ENCODE measurements around the gene KIFAP3. TPM values are rescaled to one million over a fixed set of nuclear protein-coding genes. Genes with fewer than 3 reads are reported as not detected.

Gene KIFAP3
- total RNA-seq, 1 donor from 2014 or later = 48.0 TPM

DNA sequence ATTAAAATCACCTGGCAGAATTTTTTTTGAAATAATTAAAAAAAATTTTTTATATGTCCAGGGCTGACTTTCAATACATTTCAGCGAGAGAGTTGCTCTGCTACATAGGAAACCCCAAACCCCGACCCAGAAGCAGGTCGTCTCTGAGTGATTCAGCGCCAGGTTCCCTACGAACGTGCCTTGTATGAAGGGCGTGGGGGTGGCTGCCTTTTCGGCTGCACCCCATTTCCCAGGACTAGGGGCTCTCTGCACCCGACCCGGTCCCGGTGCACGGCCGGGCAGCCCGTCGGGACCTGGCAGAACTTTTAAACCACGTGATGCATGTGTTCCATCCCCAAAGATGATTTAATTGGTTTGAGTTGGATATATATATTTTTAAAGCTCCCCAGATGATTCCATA lies 165.0 kb downstream of the KIFAP3 start:
- H3K4me1 ChIP-seq (ENCODE audit: control insufficient read depth in 3 of 3, insufficient read depth in 3 of 3, low read length in 3 of 3) = no peaks in the 10 kb centered on the region
- H3K9ac ChIP-seq (ENCODE audit: low read depth in 1 of 3, low read length in 3 of 3) = no peak overlapping the region
- H3K9me3 ChIP-seq (ENCODE audit: control insufficient read depth in 3 of 3, low read length in 3 of 3) = no peaks in the 10 kb centered on the region
- H3K36me3 ChIP-seq (ENCODE audit: control insufficient read depth in 3 of 3, insufficient read depth in 3 of 3, low read length in 3 of 3) = no peaks in the 10 kb centered on the region
- no peak overlapping the region for H3K4me3 ChIP-seq (ENCODE audit: low read length in 3 of 3)
- no peak overlapping the region for H3K27ac ChIP-seq (ENCODE audit: low read depth, low read length)
- no peaks in the 10 kb centered on the region for H3K27me3 ChIP-seq (ENCODE audit: control insufficient read depth in 3 of 3, insufficient read depth in 3 of 3, low read length in 3 of 3)

DNA sequence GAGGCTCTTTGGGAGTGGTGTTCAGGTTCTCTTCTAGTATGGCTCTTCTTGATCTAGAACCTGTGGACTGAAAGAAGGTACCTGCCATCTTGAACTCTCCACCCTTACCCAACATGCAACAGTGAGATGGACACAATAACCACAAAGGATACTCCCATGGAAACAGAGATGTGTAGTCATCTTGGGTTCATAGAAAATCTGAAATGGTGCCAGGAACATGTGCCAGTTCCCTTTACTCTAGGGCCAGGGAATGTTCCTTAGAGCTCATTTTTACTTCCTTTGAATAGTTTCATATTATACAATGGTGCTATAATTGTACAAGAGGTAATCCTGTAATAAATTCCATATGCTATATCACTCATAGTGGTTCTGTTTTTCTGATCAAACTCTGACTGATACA lies 167.6 kb downstream of the KIFAP3 start:
- Histone ChIP-seq H3K27me3 (ENCODE audit: control insufficient read depth in 3 of 3, insufficient read depth in 3 of 3, low read length in 3 of 3) (peaks cover 2 to 3% (median 2%) of the 10 kb centered on the region in 3 donors), H3K9ac (ENCODE audit: low read depth in 1 of 3, low read length in 3 of 3) (no peak overlapping the region), H3K36me3 (ENCODE audit: control insufficient read depth in 3 of 3, insufficient read depth in 3 of 3, low read length in 3 of 3) (no peaks in the 10 kb centered on the region), H3K4me1 (ENCODE audit: control insufficient read depth in 3 of 3, insufficient read depth in 3 of 3, low read length in 3 of 3) (no peaks in the 10 kb centered on the region), H3K4me3 (ENCODE audit: low read length in 3 of 3) (no peak overlapping the region), H3K27ac (ENCODE audit: low read depth, low read length) (no peak overlapping the region), H3K9me3 (ENCODE audit: control insufficient read depth in 3 of 3, low read length in 3 of 3) (no peaks in the 10 kb centered on the region)

DNA sequence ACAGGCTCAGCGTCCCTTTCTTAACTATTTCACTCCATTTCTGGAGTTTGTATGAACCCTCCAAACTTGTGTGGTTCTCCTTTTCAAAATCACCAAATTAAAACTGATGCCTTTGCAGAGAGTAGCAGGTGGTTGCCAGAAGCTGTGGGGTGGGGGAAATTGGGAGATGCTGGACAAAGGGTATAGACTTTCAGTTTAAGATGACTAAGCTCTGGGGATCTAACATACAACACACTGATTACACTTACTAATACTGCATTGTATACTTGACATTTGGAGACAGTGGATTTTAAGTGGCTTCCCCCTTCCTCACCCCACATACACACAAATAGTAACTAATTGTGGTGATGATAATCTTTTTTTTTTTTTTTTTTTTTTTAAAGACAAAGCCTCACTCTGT lies 169.7 kb downstream of the KIFAP3 start:
- Histone ChIP-seq H3K9me3 (ENCODE audit: control insufficient read depth in 3 of 3, low read length in 3 of 3) (no peaks in the 10 kb centered on the region), H3K27me3 (ENCODE audit: control insufficient read depth in 3 of 3, insufficient read depth in 3 of 3, low read length in 3 of 3) (peaks cover 2 to 12% (median 3%) of the 10 kb centered on the region in 3 donors), H3K4me3 (ENCODE audit: low read length in 3 of 3) (no peak overlapping the region), H3K4me1 (ENCODE audit: control insufficient read depth in 3 of 3, insufficient read depth in 3 of 3, low read length in 3 of 3) (no peaks in the 10 kb centered on the region), H3K36me3 (ENCODE audit: control insufficient read depth in 3 of 3, insufficient read depth in 3 of 3, low read length in 3 of 3) (no peaks in the 10 kb centered on the region), H3K9ac (ENCODE audit: low read depth in 1 of 3, low read length in 3 of 3) (no peak overlapping the region), H3K27ac (ENCODE audit: low read depth, low read length) (no peak overlapping the region)

DNA sequence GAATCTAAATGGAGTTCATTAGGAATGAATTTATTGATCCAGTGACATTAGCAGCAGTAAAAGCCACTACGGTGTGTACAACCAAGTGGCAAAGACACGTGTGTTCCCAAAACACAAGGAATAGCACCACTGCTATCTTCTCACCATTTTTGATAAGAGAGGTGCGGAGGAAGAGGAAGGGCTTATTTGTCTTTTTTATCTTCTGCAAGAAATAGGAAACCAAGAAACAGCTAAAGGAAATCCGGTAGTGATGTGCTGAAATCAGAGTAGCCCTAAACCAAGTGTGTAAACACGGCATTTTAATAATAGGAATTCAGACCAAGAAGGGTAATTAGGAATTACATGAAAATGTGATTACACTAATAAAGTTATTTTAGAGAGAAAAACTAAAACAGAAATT lies 171.7 kb downstream of the KIFAP3 start:
- Histone ChIP-seq H3K4me3 (ENCODE audit: low read length in 3 of 3) (no peak overlapping the region), H3K9ac (ENCODE audit: low read depth in 1 of 3, low read length in 3 of 3) (no peak overlapping the region), H3K4me1 (ENCODE audit: control insufficient read depth in 3 of 3, insufficient read depth in 3 of 3, low read length in 3 of 3) (no peaks in the 10 kb centered on the region), H3K27me3 (ENCODE audit: control insufficient read depth in 3 of 3, insufficient read depth in 3 of 3, low read length in 3 of 3) (peaks cover 2 to 20% (median 3%) of the 10 kb centered on the region in 3 donors), H3K27ac (ENCODE audit: low read depth, low read length) (no peak overlapping the region), H3K36me3 (ENCODE audit: control insufficient read depth in 3 of 3, insufficient read depth in 3 of 3, low read length in 3 of 3) (no peaks in the 10 kb centered on the region), H3K9me3 (ENCODE audit: control insufficient read depth in 3 of 3, low read length in 3 of 3) (no peaks in the 10 kb centered on the region)

DNA sequence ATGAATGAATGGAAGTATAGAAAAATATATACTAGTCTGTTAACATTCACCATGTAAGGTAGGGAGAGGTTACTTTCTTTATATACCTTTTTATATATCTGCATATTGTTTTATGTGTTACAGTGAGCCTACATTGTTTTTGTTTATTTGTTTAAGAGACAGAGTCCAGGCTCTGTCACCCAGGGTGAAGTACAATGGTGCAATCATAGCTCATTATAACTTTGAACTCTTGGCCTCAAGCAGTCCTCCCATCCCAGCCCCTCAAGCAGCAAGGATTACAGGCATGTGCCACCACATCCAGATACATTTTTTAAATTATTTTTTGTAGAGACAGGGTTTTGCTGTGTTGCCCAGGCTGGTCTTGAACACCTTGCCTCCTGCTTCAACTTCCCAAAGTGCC lies 173.4 kb downstream of the KIFAP3 start:
- Histone ChIP-seq H3K27ac (ENCODE audit: low read depth, low read length) (no peak overlapping the region), H3K4me1 (ENCODE audit: control insufficient read depth in 3 of 3, insufficient read depth in 3 of 3, low read length in 3 of 3) (no peaks in the 10 kb centered on the region), H3K9me3 (ENCODE audit: control insufficient read depth in 3 of 3, low read length in 3 of 3) (no peaks in the 10 kb centered on the region), H3K36me3 (ENCODE audit: control insufficient read depth in 3 of 3, insufficient read depth in 3 of 3, low read length in 3 of 3) (no peaks in the 10 kb centered on the region), H3K27me3 (ENCODE audit: control insufficient read depth in 3 of 3, insufficient read depth in 3 of 3, low read length in 3 of 3) (peaks cover 4 to 31% (median 11%) of the 10 kb centered on the region in 3 donors), H3K4me3 (ENCODE audit: low read length in 3 of 3) (no peak overlapping the region), H3K9ac (ENCODE audit: low read depth in 1 of 3, low read length in 3 of 3) (no peak overlapping the region)

DNA sequence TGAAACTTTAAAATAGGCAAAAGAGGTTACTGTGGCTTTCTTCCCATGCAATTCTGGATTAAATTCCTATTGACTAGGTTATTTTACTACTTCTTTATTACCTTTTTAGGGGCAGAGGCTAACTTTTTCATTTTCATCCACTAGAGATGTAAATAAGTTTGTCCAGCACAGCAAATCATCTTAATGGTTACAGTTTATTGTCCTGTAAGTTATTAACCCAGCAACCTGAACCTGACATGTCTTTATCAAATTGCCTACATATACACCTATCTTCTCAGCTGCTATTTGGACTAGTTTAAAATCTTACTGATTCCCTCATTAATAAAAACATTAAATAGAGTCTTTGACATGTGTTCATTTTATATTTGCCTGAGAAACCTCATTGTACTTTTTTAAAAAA lies 173.9 kb downstream of the KIFAP3 start:
- H3K4me3 ChIP-seq (ENCODE audit: low read length in 3 of 3) = no peak overlapping the region
- no peaks in the 10 kb centered on the region for H3K36me3 ChIP-seq (ENCODE audit: control insufficient read depth in 3 of 3, insufficient read depth in 3 of 3, low read length in 3 of 3)
- no peaks in the 10 kb centered on the region for H3K9me3 ChIP-seq (ENCODE audit: control insufficient read depth in 3 of 3, low read length in 3 of 3)
- no peak overlapping the region for H3K27ac ChIP-seq (ENCODE audit: low read depth, low read length)
- H3K4me1 ChIP-seq (ENCODE audit: control insufficient read depth in 3 of 3, insufficient read depth in 3 of 3, low read length in 3 of 3) = no peaks in the 10 kb centered on the region
- no peak overlapping the region for H3K9ac ChIP-seq (ENCODE audit: low read depth in 1 of 3, low read length in 3 of 3)
- H3K27me3 ChIP-seq (ENCODE audit: control insufficient read depth in 3 of 3, insufficient read depth in 3 of 3, low read length in 3 of 3) = peaks cover 4 to 32% (median 12%) of the 10 kb centered on the region in 3 donors

DNA sequence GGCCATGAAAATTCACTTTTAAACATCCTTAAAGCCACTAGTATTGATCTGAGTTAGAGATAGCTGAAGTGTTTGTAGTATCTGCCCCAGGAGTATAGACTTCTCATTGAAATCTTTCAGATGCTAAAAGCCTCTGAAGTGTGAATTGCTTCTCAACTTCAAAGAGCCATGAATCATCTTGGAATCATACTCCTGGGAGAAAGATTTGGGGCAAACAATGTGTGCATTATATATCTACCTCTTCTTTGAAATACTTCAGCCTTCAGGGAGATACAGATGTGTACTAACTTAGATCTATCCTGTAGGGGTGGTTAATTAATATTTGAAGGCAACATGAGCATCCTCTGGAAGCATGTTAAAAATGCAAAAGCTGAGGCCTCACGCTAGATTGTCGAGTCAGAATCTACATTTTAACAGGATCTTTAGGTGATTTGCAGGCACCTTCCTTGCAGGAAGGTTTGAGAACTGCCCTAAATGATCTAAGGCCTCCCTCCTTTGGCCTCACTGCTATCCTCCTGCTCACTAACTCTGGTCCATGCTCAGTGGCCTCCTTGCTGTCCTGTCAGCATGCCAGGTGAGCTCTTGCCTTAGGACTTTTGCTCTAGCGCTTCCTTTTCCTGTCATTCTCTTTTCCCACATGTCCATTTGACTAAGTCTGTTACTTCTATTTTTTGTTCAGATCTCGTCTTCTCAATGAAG lies 174.8 kb downstream of the KIFAP3 start:
- Histone ChIP-seq H3K27ac (ENCODE audit: low read depth, low read length) (no peak overlapping the region), H3K9me3 (ENCODE audit: control insufficient read depth in 3 of 3, low read length in 3 of 3) (no peaks in the 10 kb centered on the region), H3K27me3 (ENCODE audit: control insufficient read depth in 3 of 3, insufficient read depth in 3 of 3, low read length in 3 of 3) (peaks cover 4 to 32% (median 12%) of the 10 kb centered on the region in 3 donors), H3K36me3 (ENCODE audit: control insufficient read depth in 3 of 3, insufficient read depth in 3 of 3, low read length in 3 of 3) (no peaks in the 10 kb centered on the region), H3K4me3 (ENCODE audit: low read length in 3 of 3) (no peak overlapping the region), H3K4me1 (ENCODE audit: control insufficient read depth in 3 of 3, insufficient read depth in 3 of 3, low read length in 3 of 3) (peaks cover under 1 to 2% (median 1%) of the 10 kb centered on the region in 3 donors), H3K9ac (ENCODE audit: low read depth in 1 of 3, low read length in 3 of 3) (no peak overlapping the region)

DNA sequence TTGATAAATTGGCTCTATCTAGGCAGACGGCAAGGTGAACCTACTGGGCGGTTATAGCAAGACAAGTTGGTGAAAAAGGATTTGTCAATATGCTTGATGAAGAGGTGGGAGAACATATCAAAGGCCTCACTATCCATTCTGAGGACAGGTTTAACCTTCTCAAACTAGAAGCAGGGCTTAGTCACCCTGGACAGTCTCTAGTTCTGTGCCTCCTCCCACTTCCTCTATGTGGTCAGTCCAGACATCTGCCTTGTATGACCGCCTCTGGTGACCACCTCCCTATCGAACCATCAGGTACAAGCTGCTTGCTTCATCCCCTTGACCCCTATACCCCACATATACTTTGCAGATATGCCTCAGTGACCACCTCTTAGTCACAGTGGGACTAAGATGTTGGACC lies 178.5 kb downstream of the KIFAP3 start:
- H3K9me3 ChIP-seq (ENCODE audit: control insufficient read depth in 3 of 3, low read length in 3 of 3) = no peaks in the 10 kb centered on the region
- peaks cover 3 to 18% (median 14%) of the 10 kb centered on the region in 3 donors for H3K4me1 ChIP-seq (ENCODE audit: control insufficient read depth in 3 of 3, insufficient read depth in 3 of 3, low read length in 3 of 3)
- H3K9ac ChIP-seq (ENCODE audit: low read depth in 1 of 3, low read length in 3 of 3) = no peak overlapping the region
- H3K27ac ChIP-seq (ENCODE audit: low read depth, low read length) = no peak overlapping the region
- no peak overlapping the region for H3K4me3 ChIP-seq (ENCODE audit: low read length in 3 of 3)
- H3K36me3 ChIP-seq (ENCODE audit: control insufficient read depth in 3 of 3, insufficient read depth in 3 of 3, low read length in 3 of 3) = no peaks in the 10 kb centered on the region
- H3K27me3 ChIP-seq (ENCODE audit: control insufficient read depth in 3 of 3, insufficient read depth in 3 of 3, low read length in 3 of 3) = peaks cover 2 to 27% (median 9%) of the 10 kb centered on the region in 3 donors

DNA sequence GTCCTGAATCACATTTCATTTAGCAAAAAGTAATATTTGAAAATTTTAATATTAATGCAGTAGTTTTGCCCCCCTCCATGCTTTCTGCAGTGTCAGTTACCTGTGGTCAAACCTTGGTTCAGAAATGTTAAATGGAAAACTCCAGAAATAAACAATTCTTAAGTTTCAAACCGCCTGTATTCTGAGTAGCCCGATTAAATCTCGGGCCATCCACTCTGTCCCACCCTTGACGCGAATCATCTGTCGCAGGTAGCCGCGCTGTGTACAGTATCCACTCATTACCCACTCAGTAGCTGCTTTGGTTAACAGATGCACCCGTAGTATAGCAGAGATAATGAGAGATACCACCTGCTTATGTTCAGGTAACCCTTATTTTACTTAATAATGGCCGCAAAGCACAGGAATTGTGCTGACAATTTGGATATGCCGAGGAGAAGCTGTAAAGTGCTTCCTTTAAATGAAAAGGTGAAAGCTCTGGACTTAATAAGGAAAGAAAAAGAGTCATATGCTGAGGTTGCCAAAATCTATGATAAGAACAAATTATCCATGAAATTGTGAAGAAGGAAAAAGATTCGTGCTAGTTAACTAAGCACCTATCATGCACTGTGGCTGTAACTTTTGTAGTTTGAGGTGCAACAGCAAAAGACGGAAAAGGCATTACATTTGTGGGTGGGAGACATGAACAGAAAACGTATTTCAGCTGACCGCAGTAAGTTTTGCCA lies 179.9 kb downstream of the KIFAP3 start:
- Histone ChIP-seq H3K27me3 (ENCODE audit: control insufficient read depth in 3 of 3, insufficient read depth in 3 of 3, low read length in 3 of 3) (peaks cover 2 to 18% (median 9%) of the 10 kb centered on the region in 3 donors), H3K9ac (ENCODE audit: low read depth in 1 of 3, low read length in 3 of 3) (peak overlapping the region; percentile 91 to 99 (median 93)), H3K27ac (ENCODE audit: low read depth, low read length) (peak overlapping the region; percentile 99), H3K4me1 (ENCODE audit: control insufficient read depth in 3 of 3, insufficient read depth in 3 of 3, low read length in 3 of 3) (peaks cover 3 to 18% (median 18%) of the 10 kb centered on the region in 3 donors), H3K4me3 (ENCODE audit: low read length in 3 of 3) (peak overlapping the region; percentile 82 to 96 (median 84)), H3K9me3 (ENCODE audit: control insufficient read depth in 3 of 3, low read length in 3 of 3) (no peaks in the 10 kb centered on the region), H3K36me3 (ENCODE audit: control insufficient read depth in 3 of 3, insufficient read depth in 3 of 3, low read length in 3 of 3) (no peaks in the 10 kb centered on the region)

All from skeletal muscle tissue (tissue), 4 donors.